ENCODE measurements around the gene DDX42. TPM values are rescaled to one million over a fixed set of nuclear protein-coding genes. Genes with fewer than 3 reads are reported as not detected.

DDX42 gene
- total RNA-seq, 1 donor from 2014 or later: 110 TPM

GRCh38 chr17:63848834-63849689 is 75.1 kb downstream of the DDX42 start:
- Mint-ChIP-seq H3K27ac (ENCODE audit: unreplicated experiment) (peak overlapping the region; percentile 92), H3K4me3 (ENCODE audit: unreplicated experiment) (peak overlapping the region; percentile 75), H3K9me3 (ENCODE audit: unreplicated experiment) (no peaks in the 10 kb centered on the region), H3K36me3 (ENCODE audit: low read depth, unreplicated experiment) (peaks cover 5% of the 10 kb centered on the region), H3K4me1 (ENCODE audit: unreplicated experiment) (peaks cover 8% of the 10 kb centered on the region), H3K27me3 (ENCODE audit: unreplicated experiment) (peaks cover 9% of the 10 kb centered on the region)
- DNase-seq (ENCODE audit: low spot score): peak; percentile 89
- peak; percentile 49 for TF ChIP-seq CTCF (IDR thresholded peaks at IDR 0.05; ENCODE audit: unreplicated experiment)

GRCh38 chr17:63850401-63850800 is 76.4 kb downstream of the DDX42 start:
- H3K27me3 Mint-ChIP-seq (ENCODE audit: unreplicated experiment): peaks cover 9% of the 10 kb centered on the region
- no peaks in the 10 kb centered on the region for H3K9me3 Mint-ChIP-seq (ENCODE audit: unreplicated experiment)
- no peak for TF ChIP-seq CTCF (IDR thresholded peaks at IDR 0.05; ENCODE audit: unreplicated experiment)
- DNase-seq (ENCODE audit: low spot score): no peak
- H3K4me1 Mint-ChIP-seq (ENCODE audit: unreplicated experiment): peaks cover 8% of the 10 kb centered on the region
- H3K4me3 Mint-ChIP-seq (ENCODE audit: unreplicated experiment): no peak overlapping the region
- peaks cover 5% of the 10 kb centered on the region for H3K36me3 Mint-ChIP-seq (ENCODE audit: low read depth, unreplicated experiment)
- no peak overlapping the region for H3K27ac Mint-ChIP-seq (ENCODE audit: unreplicated experiment)

GRCh38 chr17:63853260-63853659 is 79.3 kb downstream of the DDX42 start:
- Mint-ChIP-seq H3K4me1 (ENCODE audit: unreplicated experiment) (peaks cover 4% of the 10 kb centered on the region), H3K27ac (ENCODE audit: unreplicated experiment) (no peak overlapping the region), H3K36me3 (ENCODE audit: low read depth, unreplicated experiment) (peaks cover under 1% of the 10 kb centered on the region), H3K4me3 (ENCODE audit: unreplicated experiment) (no peak overlapping the region), H3K9me3 (ENCODE audit: unreplicated experiment) (no peaks in the 10 kb centered on the region), H3K27me3 (ENCODE audit: unreplicated experiment) (peaks cover 9% of the 10 kb centered on the region)
- DNase-seq (ENCODE audit: low spot score): no peak
- no peak for TF ChIP-seq CTCF (IDR thresholded peaks at IDR 0.05; ENCODE audit: unreplicated experiment)

- no peaks in the 10 kb centered on the region for H3K36me3 Mint-ChIP-seq (ENCODE audit: low read depth, unreplicated experiment)
- H3K4me3 Mint-ChIP-seq (ENCODE audit: unreplicated experiment): no peak overlapping the region
Observed at GRCh38 chr17:63854709-63855108, 80.7 kb downstream of the DDX42 start.

More at GRCh38 chr17:63854709-63855108, 80.7 kb downstream of the DDX42 start:
- H3K4me1 Mint-ChIP-seq (ENCODE audit: unreplicated experiment): peaks cover 2% of the 10 kb centered on the region
- TF ChIP-seq CTCF (IDR thresholded peaks at IDR 0.05; ENCODE audit: unreplicated experiment): no peak
- H3K27me3 Mint-ChIP-seq (ENCODE audit: unreplicated experiment): peaks cover 6% of the 10 kb centered on the region
- no peak overlapping the region for H3K27ac Mint-ChIP-seq (ENCODE audit: unreplicated experiment)
- DNase-seq (ENCODE audit: low spot score): no peak
- no peaks in the 10 kb centered on the region for H3K9me3 Mint-ChIP-seq (ENCODE audit: unreplicated experiment)

Measured in endothelial cell (in vitro differentiated cells).